Raji (cell line): ENCODE data around the gene OCA2.

Experiments used
- POLR2A ChIP-seq: IDR thresholded peaks from 2 replicates; pipeline ENCODE4 v1.6.1; 2011; ENCODE audit warnings: low read depth, low read length, control low read depth; ENCODE audit not compliant: insufficient read depth

Gene OCA2

DNA sequence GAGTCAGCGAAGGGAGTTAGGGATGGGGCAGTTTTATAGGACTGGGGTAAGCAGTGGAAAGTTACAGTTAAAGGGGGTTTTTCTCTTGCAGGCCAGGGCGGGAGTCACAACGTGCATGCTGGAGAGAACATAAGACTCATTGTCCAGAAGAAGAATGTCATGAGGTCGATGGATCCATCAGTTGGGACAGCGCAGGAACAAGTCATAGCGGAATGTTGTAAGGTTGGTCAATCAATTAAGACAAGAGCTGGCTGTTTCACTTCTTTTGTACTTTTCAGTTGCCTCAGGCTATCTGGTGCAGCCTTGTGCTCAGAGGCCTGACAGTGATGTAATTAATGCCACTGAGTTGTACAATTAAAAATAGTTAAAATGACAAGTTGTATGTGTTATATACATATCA, 165.6 kb downstream of the OCA2 start:
- no peak for TF ChIP-seq POLR2A

DNA sequence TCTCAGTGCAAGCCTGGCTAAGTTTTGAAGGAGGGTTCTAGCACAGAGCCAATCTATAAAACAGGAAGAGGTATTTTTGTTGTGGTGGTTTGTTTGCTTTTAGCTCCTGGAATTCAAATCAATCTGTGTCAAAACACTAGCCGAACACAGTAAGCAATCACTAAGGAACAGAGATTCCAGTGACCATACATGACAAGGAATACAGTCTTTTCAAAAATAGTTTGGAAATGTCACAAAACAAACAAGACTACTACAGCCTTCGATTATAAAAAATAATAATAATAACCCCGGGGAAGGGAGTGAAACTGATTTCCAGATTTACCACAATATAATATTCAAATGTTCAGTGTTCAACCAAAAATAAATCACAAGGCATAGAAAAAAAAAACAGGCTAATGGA, 166.5 kb downstream of the OCA2 start:
- no peak for TF ChIP-seq POLR2A

DNA sequence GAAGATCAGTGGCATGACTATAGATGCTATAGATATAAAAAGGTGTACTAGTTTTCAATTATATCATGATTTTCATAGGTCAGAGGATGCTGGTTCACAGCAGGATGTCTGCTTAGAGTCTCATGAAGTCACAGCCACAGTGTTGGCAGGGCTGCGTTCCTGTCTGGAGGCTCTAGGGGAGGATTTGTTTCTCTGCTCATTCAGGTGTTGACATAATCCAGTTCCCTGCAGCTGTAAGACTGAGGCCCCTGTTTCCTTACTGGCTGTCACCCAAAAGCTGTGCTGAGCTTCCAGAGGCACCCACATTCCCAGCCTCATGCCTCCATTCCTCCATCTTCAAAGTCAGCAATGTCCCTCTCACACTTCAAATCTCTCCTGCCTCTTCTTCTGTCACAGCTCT, 170.7 kb downstream of the OCA2 start:
- no peak for TF ChIP-seq POLR2A

DNA sequence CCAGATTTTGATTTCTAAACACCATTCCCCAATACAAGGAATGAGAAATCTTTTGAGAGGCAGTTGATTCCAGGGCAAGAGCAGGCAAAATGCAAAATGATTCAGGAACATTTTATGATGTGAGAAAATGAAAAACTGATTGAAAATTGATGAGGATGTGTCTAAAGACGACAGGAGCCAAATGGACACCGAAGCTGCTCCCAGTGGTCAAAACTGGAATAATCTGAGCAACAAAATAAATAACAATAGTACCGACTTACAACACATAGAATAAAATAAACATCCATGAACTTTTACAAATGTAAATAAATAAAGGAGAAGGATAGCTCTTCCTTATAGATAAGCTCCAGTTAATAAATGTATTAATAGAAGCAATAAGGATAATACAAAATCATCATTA, 186.8 kb downstream of the OCA2 start:
- TF ChIP-seq POLR2A, result no peak

DNA sequence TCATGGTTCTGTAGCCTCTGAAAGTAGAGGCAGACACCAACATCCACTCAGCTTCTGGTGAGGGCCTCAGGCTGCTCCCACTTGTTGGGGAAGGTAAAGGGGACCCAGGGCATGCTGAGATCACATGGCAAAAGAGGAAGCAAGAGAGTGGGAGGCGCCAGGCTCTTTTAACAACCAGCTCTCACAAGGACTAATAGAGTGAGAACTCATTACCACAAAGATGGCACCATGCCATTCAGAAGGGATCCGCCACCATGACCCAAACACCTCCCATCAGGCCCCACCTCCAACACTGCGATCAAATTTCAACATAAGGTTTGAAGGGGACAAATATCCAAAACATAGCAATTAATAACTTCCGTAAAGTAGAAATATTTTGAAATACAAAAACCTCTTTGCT, 192.3 kb downstream of the OCA2 start:
- TF ChIP-seq POLR2A, result no peak

DNA sequence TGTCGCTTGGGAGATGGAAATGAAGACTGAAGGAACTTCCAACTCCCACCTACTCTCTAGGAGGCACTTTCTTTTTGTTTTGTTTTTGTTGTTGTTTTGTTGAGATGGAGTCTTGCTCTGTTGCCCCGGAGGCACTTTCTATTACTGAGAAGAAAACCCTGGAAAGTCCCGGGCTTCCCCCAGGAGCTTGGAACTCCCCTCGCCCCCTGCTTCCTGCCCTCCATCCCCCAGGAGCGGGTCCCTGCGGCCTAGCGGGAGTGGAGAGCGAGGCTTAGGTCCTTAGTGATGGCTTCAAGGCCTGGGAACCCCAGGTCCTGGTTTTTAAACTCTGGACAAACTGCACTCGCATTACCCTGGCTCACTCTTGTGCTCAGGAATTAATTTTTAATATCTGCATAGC, 195.7 kb downstream of the OCA2 start:
- TF ChIP-seq POLR2A, result no peak

DNA sequence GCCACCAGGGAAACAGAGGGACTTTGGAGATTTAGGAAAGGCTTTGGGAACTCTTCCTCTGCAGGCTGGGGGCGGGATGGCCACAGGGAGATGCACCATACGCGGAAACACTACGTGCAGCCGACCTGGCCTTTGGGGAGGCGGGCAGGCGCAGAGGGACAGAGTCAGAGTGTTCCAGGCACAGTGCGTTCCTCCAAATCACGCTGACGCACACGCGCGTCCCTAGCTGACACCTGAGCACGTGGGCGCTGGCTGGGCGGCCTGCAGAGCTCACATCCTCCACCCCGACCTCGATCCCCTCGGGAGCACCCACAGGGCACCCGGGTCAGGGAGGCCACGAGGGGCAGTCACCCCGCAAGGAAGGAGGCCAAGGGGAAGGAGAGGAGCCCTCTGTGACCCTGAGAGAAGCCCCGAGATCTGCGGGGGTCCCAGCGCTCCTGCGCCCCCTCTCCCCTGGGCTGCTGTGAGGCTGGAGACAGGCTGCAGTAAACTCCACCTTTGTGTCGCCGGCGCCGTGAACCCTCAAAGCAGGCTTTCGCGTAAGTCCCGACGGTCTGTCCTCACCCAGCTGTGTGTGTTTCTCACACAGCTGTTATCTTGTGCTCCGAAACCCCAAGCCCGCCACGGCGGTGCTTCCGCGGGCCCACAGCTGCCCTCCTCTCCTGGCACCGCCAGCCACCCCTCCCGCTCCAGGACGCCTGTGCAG, 196.3 kb downstream of the OCA2 start:
- TF ChIP-seq POLR2A, result no peak

DNA sequence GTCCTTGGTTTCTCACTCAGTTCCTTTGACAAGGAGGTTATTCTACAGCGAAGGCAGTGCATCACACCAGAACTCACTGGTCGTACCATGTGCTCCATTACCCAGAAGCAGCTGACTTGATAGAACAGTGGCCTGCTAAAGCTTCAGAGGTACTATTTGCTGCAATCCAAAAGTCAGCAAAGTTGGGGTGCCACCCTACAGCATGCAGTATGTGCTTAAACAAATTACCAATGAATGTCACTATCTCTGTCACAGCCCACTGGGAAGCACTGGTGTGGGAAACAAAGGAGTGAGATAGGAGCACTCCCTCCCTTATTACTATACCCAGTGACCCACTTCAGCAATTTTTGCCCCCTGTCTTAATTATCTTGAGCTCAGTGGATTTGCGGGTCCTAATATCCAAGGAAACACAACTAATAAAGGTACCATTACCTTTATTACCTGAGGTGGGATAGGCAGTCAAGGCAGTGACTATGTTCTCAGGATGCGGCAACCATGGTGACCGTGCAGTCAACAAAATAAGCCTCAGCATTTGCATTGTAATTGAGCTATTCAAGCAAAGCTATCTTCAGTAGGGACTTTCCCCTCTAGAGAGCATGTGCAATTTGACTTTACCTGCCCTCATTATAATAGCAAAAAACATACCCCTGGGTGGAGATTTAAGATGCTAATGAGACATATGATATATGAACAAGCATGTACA, 199.4 kb downstream of the OCA2 start:
- TF ChIP-seq POLR2A, result no peak

DNA sequence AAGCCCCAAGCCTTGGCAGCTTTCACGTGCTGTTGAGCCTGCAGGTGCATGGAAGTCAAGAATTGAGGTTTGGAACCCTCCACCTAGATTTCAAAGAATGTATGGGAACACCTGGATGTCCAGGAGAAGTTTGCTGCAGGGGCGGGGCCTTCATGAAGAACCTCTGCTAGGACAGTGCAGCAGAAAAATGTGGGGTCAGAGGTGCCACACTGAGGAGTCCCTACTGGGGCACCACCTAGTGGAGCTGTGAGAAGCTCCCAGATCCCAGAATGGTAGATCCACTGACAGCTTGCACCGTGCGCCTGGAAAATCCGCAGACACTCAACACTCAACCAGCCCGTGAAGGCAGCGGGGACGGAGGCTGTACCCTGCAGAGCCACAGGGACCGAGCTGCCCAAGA, 201.6 kb downstream of the OCA2 start:
- no peak for TF ChIP-seq POLR2A

DNA sequence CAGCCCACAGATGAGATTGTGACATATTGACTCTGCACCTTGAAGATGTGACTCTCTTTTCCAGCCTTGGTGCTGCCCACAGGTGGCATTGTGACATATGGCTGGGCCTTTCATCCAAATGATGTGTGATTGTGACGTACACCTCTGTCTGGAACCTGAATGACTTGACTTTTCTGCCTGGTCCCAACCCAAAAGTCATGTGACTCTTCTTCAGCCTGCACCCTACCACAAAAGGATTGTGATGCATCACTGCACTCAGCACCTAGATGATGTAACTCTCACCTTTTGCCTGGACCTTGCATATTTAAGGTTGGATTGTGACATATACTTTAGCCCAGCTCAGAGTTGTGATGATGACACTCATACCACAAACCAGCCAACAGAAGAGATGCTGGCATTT, 204.5 kb downstream of the OCA2 start:
- no peak for TF ChIP-seq POLR2A

DNA sequence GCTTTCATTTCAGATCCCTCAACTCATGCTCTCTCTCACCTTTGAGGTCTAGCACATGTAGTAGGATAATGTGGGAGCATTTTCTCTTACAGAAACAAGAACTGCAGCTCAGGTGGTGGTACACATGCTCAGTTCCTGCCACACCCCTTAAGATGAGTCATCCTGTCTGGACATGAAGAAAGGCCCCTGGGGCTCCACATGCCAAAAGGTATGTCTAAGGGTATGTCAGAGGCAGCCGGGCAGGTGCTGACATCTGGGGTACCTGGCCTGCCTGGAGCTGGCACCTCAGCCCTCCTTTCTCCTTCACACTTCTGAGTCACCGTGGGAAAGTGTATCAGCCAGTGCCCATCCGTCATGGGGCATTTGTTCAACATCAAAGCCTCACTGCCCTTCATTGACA, 209.9 kb downstream of the OCA2 start:
- no peak for TF ChIP-seq POLR2A

DNA sequence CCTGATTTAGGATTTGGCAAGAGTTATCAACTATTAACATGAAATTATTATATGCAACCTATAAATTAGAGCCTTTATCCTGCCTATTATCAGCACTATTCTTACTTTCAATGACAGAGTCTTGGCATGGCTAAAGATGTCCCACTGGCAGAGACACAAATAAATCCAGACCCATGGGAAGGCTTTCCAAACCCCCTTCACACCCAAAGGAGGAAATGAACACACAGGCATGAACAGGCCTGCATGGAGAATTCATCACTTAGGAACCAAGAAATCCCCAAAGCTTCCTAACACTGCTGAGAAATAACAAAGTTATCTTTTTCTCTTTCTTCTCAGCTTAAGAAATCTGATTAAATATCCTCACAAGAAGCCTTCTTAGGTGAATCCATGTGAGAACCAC, 213.9 kb downstream of the OCA2 start:
- no peak for TF ChIP-seq POLR2A

DNA sequence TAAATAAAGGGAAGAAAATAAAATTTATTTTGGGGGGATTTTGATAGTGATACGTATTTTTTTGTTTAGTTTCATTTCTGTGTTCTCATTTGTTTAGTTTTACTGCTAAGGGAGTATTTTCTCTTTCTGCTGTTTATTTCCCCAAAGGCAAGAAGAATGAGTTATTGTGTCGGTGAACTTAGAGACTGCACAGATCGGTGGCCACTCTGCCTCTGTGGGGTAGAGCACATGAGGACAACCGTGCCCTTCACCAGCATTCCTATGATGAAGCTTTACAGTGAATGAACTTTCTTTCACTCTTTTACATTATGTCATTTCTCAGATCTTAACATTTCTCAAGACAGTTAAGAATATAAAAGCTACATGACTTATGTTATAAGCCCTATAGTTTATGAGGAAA, 214.4 kb downstream of the OCA2 start:
- TF ChIP-seq POLR2A, result no peak

DNA sequence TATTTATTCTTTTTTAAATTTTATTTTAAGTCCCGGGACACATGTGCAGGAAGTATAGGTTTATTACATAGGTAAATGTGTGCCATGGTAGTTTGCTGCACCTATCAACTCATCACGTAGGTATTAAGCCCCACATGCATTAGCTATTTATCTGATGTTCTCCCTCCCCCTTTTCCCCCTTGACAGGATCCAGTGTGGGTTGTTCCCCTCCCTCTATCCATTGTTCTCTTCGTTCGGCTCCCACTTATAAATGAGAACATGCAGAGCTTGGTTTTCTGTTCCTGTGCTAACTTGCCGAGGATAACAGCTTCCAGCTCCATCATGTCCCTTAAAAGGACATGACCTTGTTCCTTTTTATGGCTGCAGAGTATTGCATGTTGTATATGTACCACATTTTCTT, 220.3 kb downstream of the OCA2 start:
- no peak for TF ChIP-seq POLR2A

DNA sequence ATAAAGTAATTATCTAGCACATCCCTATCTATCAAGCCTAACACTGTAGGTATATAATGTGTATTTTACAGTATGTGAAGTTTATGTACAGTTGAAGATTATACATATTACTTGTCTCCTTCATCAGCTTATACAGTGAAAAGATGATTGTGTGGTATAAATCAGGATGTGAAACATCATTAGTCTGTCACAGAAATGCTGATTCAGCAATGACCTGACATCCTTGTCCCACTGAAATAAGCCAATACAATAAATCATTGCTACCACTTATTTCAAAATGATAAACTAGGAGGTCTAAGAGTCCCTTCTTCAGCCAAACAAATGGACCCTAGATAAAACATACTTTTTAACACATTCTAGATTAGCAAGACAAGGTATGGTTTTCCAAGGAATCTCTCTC, 225.3 kb downstream of the OCA2 start:
- no peak for TF ChIP-seq POLR2A

DNA sequence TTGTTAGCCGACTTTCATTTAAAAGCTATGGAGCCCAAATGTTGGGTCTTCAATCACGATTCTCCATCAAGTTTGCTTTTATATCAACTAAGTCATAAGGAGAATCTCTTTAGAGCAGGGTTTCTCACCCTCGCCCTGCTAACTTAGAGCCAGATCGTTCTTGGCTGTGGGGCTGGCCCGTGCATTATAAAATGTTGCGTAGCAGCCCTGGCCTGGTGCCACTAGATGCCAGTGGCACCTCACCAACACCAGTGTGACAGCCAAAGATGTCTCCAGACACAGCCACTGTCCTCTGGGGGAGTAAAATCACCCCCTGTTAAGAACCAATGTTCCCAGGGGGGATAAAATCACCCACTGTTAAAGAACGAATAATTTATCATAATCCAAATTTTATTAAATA, 226.1 kb downstream of the OCA2 start:
- no peak for TF ChIP-seq POLR2A

DNA sequence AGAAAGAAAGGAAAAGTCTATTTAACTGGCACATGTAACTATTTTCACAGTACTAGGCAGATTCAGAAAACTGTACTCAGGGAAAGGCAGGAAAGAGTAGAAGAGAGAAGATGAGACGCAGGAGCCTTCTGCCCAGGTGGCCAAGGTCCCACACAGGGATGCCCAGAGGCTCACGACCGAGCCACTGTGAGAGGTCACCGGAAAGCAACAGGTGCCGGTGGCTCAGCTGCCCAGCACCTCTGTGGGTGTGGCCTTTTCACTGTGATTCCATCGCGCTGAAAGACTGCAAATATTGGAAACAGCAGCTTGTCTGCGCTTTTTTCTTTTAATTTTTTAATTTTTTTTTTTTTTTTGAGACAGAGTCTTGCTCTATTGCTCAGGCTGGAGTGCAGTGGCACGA, 226.8 kb downstream of the OCA2 start:
- TF ChIP-seq POLR2A, result no peak
